ENCODE data around the gene JAKMIP3. TPM values are rescaled to one million over a fixed set of nuclear protein-coding genes. Genes with fewer than 3 reads are reported as not detected.

Gene JAKMIP3
- total RNA-seq, 1 donor from 2014 or later = 1.4 TPM

- H3K4me1 Mint-ChIP-seq = no peaks in the 10 kb centered on the region
- H3K4me3 Mint-ChIP-seq = no peak overlapping the region
- peaks cover 30% of the 10 kb centered on the region for H3K27me3 Mint-ChIP-seq (ENCODE audit: low read depth)
- DNase-seq (ENCODE audit: low spot score in 2 of 2, unreplicated experiment in 2 of 2) = peak in 1 of 2 experiments; percentile 17
- TF ChIP-seq CTCF (IDR thresholded peaks at IDR 0.05; ENCODE audit: unreplicated experiment) = no peak
- H3K27ac Mint-ChIP-seq = no peak overlapping the region
- no peaks in the 10 kb centered on the region for H3K36me3 Mint-ChIP-seq
- H3K9me3 Mint-ChIP-seq = peaks cover 19% of the 10 kb centered on the region
These were observed 31.2 kb downstream of the JAKMIP3 start for GRCh38 chr10:132096863-132097478.

- no peaks in the 10 kb centered on the region for H3K4me1 Mint-ChIP-seq
- DNase-seq (ENCODE audit: low spot score in 2 of 2, unreplicated experiment in 2 of 2) = peak in 1 of 2 experiments; percentile 10
- H3K27me3 Mint-ChIP-seq (ENCODE audit: low read depth) = peaks cover 25% of the 10 kb centered on the region
- H3K9me3 Mint-ChIP-seq = peaks cover 14% of the 10 kb centered on the region
- no peak overlapping the region for H3K27ac Mint-ChIP-seq
- H3K4me3 Mint-ChIP-seq = no peak overlapping the region
- no peaks in the 10 kb centered on the region for H3K36me3 Mint-ChIP-seq
- TF ChIP-seq CTCF (IDR thresholded peaks at IDR 0.05; ENCODE audit: unreplicated experiment) = no peak
These were observed 32.0 kb downstream of the JAKMIP3 start for GRCh38 chr10:132097609-132098377.

DNA sequence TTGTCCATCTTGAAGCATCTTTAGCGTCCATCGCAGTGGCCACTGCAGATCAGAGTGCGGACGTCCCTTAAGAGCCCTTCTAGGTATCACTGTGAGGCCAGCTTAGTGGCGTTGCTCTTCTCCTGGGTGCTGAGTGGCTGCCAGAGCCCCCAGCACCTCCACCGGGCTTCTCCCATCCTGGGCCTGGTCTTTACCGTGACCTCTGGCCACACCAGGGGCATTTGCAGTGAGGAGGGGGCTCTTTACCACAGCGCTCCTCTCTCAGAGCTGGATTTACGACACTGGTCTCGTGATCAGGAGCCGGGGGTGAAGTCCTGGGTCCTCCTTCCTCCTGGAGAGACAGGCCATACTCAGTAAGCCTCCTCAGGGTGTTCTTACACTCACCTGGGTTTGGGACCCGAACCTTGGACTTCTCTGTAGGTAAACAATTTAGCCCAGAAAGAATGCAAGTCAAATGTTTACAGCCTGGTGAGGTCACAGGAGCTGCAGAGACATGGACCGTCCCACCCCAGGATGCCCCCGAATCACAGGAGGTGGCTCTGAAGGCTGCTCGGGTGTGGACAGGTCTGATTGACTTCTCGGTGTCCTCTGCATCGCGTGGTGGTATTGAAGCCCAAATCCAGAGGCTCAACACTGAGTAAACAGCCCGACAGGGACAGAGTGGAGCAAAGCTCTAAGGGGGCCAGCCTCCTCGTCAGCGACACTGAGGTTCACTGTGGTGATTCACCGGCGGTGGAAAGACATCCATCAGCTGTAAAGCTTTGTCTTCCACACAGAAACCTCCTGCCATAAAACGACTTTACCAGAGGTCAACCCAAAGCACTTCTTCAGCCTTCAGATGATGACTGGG is 33.0 kb downstream of the JAKMIP3 start:
- H3K27ac Mint-ChIP-seq = no peak overlapping the region
- peaks cover 32% of the 10 kb centered on the region for H3K27me3 Mint-ChIP-seq (ENCODE audit: low read depth)
- peak in 1 of 2 experiments; percentile 24 for DNase-seq (ENCODE audit: low spot score in 2 of 2, unreplicated experiment in 2 of 2)
- no peaks in the 10 kb centered on the region for H3K4me1 Mint-ChIP-seq
- H3K9me3 Mint-ChIP-seq = peaks cover 14% of the 10 kb centered on the region
- H3K36me3 Mint-ChIP-seq = no peaks in the 10 kb centered on the region
- no peak overlapping the region for H3K4me3 Mint-ChIP-seq
- TF ChIP-seq CTCF (IDR thresholded peaks at IDR 0.05; ENCODE audit: unreplicated experiment) = no peak

DNA sequence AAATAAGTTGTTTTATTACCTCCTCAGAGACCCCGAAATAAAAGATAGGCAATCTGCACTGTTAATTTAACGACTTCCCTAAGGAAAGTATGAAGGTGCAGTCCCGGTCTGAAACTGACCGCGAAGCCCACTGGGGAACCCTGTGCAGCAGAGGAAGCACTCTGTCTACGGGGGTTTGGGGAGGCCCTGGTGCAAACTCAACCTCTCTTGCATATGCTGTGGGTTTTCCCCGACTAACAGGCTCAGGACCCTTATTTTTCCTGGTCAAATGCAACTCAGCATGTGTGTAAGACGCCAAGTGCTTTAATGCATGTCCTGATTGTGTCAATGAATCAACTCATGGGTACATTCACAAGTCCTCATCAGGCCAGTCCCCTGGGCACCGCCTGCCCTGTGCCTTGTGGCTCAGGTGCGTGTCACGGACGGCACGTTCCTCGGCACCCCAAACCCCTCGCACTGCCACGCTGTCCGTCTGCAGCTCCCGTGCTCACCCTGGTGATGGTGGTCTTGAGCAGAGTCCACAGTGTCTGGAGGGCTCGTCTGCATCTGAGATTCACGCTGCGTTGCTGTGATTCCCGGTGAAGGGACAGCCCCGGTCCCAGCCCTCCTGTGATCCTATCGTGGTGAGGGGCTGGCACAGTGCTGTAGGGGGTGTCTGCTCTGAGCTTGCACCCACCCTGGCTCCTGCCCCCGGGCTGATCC is 33.8 kb downstream of the JAKMIP3 start:
- Mint-ChIP-seq H3K36me3 (no peaks in the 10 kb centered on the region), H3K27ac (no peak overlapping the region), H3K4me3 (no peak overlapping the region), H3K4me1 (no peaks in the 10 kb centered on the region), H3K9me3 (peaks cover 10% of the 10 kb centered on the region), H3K27me3 (ENCODE audit: low read depth) (peaks cover 32% of the 10 kb centered on the region)
- DNase-seq (ENCODE audit: low spot score in 2 of 2, unreplicated experiment in 2 of 2) = peak in 1 of 2 experiments; percentile 19
- TF ChIP-seq CTCF (IDR thresholded peaks at IDR 0.05; ENCODE audit: unreplicated experiment) = no peak

GRCh38 chr10:132100091-132100481 is 34.3 kb downstream of the JAKMIP3 start:
- no peak overlapping the region for H3K4me3 Mint-ChIP-seq
- TF ChIP-seq CTCF (IDR thresholded peaks at IDR 0.05; ENCODE audit: unreplicated experiment) = no peak
- DNase-seq (ENCODE audit: low spot score in 2 of 2, unreplicated experiment in 2 of 2) = peak in 1 of 2 experiments; percentile 28
- H3K36me3 Mint-ChIP-seq = no peaks in the 10 kb centered on the region
- H3K9me3 Mint-ChIP-seq = peaks cover 10% of the 10 kb centered on the region
- H3K4me1 Mint-ChIP-seq = no peaks in the 10 kb centered on the region
- H3K27ac Mint-ChIP-seq = no peak overlapping the region
- peaks cover 32% of the 10 kb centered on the region for H3K27me3 Mint-ChIP-seq (ENCODE audit: low read depth)

Measured in mesothelial cell of epicardium (in vitro differentiated cells).